Effector memory CD4-positive, alpha-beta T cell (primary cell): Measurements from ENCODE around the gene XG.
"Not testable (repeated sequence)": the region's sequence is repeated elsewhere in the genome, so short reads cannot be mapped to it uniquely, and the experiment has no call there.

Source experiments
- DNase-seq, 3 donors: peaks; one replicate each; pipeline ENCODE4 v3.0.0-alpha.2; 2020
- H3K27ac ChIP-seq: 2 replicates; pipeline ENCODE4 v1.7.0; 2013; ENCODE audit warnings: mild to moderate bottlenecking, low read length, moderate library complexity; ENCODE audit not compliant: insufficient read depth, poor library complexity, severe bottlenecking
- H3K27me3 ChIP-seq: replicated peaks from 2 replicates; pipeline ENCODE4 v1.7.0; 2013; ENCODE audit warnings: mild to moderate bottlenecking, low read length; ENCODE audit not compliant: insufficient read depth, control insufficient read depth, poor library complexity, severe bottlenecking
- H3K36me3 ChIP-seq: 2 replicates; pipeline ENCODE4 v1.7.0; 2013; ENCODE audit warnings: mild to moderate bottlenecking, low read length, moderate library complexity; ENCODE audit not compliant: control insufficient read depth, insufficient read depth
- H3K4me1 ChIP-seq: 2 replicates; pipeline ENCODE4 v1.7.0; 2013; ENCODE audit warnings: low read length, mild to moderate bottlenecking; ENCODE audit not compliant: control insufficient read depth, insufficient read depth, poor library complexity, severe bottlenecking
- H3K4me3 ChIP-seq: 2 replicates; pipeline ENCODE4 v1.7.0; 2013; ENCODE audit warnings: low read length, low read depth, mild to moderate bottlenecking; ENCODE audit not compliant: insufficient read depth, poor library complexity, severe bottlenecking
- H3K9me3 ChIP-seq: 2 replicates; pipeline ENCODE4 v1.7.0; 2013; ENCODE audit warnings: mild to moderate bottlenecking, low read length, moderate library complexity; ENCODE audit not compliant: control insufficient read depth

XG gene

GRCh38 chrX:2788980-2789379, 37.1 kb downstream of the XG start:
- Histone ChIP-seq H3K27ac (no peak overlapping the region), H3K9me3 (no peaks in the 10 kb centered on the region), H3K27me3 (no peaks in the 10 kb centered on the region), H3K36me3 (no peaks in the 10 kb centered on the region), H3K4me1 (no peaks in the 10 kb centered on the region), H3K4me3 (no peak overlapping the region)
- no peak for DNase-seq

GRCh38 chrX:2789569-2789968, 37.7 kb downstream of the XG start:
- no peaks in the 10 kb centered on the region for H3K27me3 ChIP-seq
- H3K4me3 ChIP-seq, result no peak overlapping the region
- no peak for DNase-seq
- H3K27ac ChIP-seq, result no peak overlapping the region
- H3K4me1 ChIP-seq, result no peaks in the 10 kb centered on the region
- H3K9me3 ChIP-seq, result no peaks in the 10 kb centered on the region
- no peaks in the 10 kb centered on the region for H3K36me3 ChIP-seq

GRCh38 chrX:2793752-2794151, 41.9 kb downstream of the XG start:
- Histone ChIP-seq H3K9me3 (no peaks in the 10 kb centered on the region), H3K36me3 (no peaks in the 10 kb centered on the region), H3K4me3 (no peak overlapping the region), H3K27me3 (no peaks in the 10 kb centered on the region), H3K4me1 (no peaks in the 10 kb centered on the region), H3K27ac (no peak overlapping the region)
- DNase-seq, result no peak

- Histone ChIP-seq H3K9me3 (no peaks in the 10 kb centered on the region), H3K36me3 (no peaks in the 10 kb centered on the region), H3K4me3 (no peak overlapping the region), H3K27ac (no peak overlapping the region), H3K4me1 (no peaks in the 10 kb centered on the region), H3K27me3 (no peaks in the 10 kb centered on the region)
- DNase-seq, result no peak
These were observed 42.5 kb downstream of the XG start for GRCh38 chrX:2794336-2794735.

GRCh38 chrX:2796808-2797207, 45.0 kb downstream of the XG start:
- not testable (repeated sequence) for H3K27ac ChIP-seq, H3K4me3 ChIP-seq, H3K36me3 ChIP-seq, H3K9me3 ChIP-seq, H3K27me3 ChIP-seq, DNase-seq, H3K4me1 ChIP-seq

- Histone ChIP-seq H3K4me1 (no peaks in the 10 kb centered on the region), H3K27ac (no peak overlapping the region), H3K9me3 (no peaks in the 10 kb centered on the region), H3K36me3 (no peaks in the 10 kb centered on the region), H3K27me3 (no peaks in the 10 kb centered on the region), H3K4me3 (no peak overlapping the region)
- no peak for DNase-seq
These were observed 47.5 kb downstream of the XG start for GRCh38 chrX:2799369-2799768.

GRCh38 chrX:2799980-2800379, 48.1 kb downstream of the XG start:
- H3K4me1 ChIP-seq, H3K9me3 ChIP-seq, H3K4me3 ChIP-seq, DNase-seq, H3K27ac ChIP-seq, H3K36me3 ChIP-seq, H3K27me3 ChIP-seq: not testable (repeated sequence)

- H3K36me3 ChIP-seq, result no peaks in the 10 kb centered on the region
- no peak overlapping the region for H3K27ac ChIP-seq
- no peaks in the 10 kb centered on the region for H3K27me3 ChIP-seq
- H3K4me3 ChIP-seq, result no peak overlapping the region
- no peaks in the 10 kb centered on the region for H3K9me3 ChIP-seq
- H3K4me1 ChIP-seq, result no peaks in the 10 kb centered on the region
- DNase-seq, result no peak
These were observed 49.4 kb downstream of the XG start for GRCh38 chrX:2801223-2801622.

GRCh38 chrX:2802376-2803090, 50.7 kb downstream of the XG start:
- H3K4me3 ChIP-seq, H3K9me3 ChIP-seq, DNase-seq, H3K4me1 ChIP-seq, H3K27me3 ChIP-seq, H3K27ac ChIP-seq, H3K36me3 ChIP-seq: not testable (repeated sequence)

- not testable (repeated sequence) for H3K27me3 ChIP-seq, H3K4me3 ChIP-seq, H3K27ac ChIP-seq, DNase-seq, H3K4me1 ChIP-seq, H3K9me3 ChIP-seq, H3K36me3 ChIP-seq
These were observed 51.6 kb downstream of the XG start for GRCh38 chrX:2803486-2803885.
